ENCODE measurements around the gene ZC3H4. TPM values are rescaled to one million over a fixed set of nuclear protein-coding genes. Genes with fewer than 3 reads are reported as not detected.
A peak's percentile ranks its signal among the peaks of the same experiment; 100 is the strongest.

Gene ZC3H4
- total and polyA plus RNA-seq, 9 of the 15 experiments (the other 6 are each of a cell fraction or from before 2014, with no cell fraction given): 2.2 to 75.6 (median 18.3) TPM

DNA sequence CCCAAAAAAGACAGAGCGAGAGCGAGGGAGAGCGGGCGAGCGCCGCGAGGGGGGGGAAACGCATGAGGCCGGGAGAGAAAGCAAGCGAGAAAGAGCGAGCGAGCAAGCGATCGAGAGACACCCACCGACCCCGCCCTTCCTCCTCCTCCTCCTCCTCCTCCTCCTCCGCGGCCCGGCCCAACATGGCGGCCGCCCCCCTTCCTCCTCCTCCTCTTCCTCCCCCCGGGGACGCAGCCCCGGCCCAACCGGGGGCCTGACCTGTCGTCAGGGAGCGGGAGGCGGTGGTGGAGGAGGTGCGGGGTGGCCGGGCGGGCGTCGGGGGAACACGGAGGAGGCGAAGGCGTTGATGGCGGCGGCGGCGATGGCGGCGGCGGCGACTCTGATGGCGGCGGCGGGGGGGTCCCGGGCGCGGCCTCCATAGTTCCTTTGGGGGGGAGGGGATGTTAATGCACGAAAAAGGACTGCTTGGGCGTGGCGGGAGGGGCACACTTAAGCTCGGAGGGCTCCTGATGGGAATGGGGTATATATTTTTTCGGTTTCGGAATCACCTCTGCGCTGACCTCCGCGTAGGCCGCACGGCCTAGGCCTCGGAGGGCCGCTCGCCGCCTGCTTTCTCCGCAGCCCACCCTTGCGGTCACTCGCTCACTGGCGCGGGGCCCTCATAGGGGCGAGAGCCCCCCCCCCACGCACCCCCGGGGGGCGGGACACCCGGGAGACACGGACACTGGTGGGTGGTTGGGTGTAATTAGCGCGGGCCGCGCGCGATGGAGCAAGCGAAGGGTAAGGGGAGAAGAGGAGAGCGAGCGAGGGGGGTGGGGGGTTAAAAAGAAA is 1.2 kb downstream of the ZC3H4 start (continued):
- TF ChIP-seq, protein P1, sequence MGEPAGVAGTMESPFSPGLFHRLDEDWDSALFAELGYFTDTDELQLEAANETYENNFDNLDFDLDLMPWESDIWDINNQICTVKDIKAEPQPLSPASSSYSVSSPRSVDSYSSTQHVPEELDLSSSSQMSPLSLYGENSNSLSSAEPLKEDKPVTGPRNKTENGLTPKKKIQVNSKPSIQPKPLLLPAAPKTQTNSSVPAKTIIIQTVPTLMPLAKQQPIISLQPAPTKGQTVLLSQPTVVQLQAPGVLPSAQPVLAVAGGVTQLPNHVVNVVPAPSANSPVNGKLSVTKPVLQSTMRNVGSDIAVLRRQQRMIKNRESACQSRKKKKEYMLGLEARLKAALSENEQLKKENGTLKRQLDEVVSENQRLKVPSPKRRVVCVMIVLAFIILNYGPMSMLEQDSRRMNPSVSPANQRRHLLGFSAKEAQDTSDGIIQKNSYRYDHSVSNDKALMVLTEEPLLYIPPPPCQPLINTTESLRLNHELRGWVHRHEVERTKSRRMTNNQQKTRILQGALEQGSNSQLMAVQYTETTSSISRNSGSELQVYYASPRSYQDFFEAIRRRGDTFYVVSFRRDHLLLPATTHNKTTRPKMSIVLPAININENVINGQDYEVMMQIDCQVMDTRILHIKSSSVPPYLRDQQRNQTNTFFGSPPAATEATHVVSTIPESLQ (CRISPR knock-in tag; IDR thresholded peaks at IDR 0.05): no peak
- TF ChIP-seq NFE2L1 (tag; IDR thresholded peaks at IDR 0.05; ENCODE audit: borderline replicate concordance, low read depth): no peak
- no peak for TF ChIP-seq SRSF3 (IDR thresholded peaks at IDR 0.05; ENCODE audit: insufficient read depth, low read length)
- TF ChIP-seq CREB1 (IDR thresholded peaks at IDR 0.05): peak; percentile 46; the same call in 1 of the 2 replicates
- TF ChIP-seq CREB1 (CRISPR knock-in tag; IDR thresholded peaks at IDR 0.05): no peak; the same call in 1 of the 2 replicates
- TF ChIP-seq SREBF1 (IDR thresholded peaks at IDR 0.05; ENCODE audit: borderline replicate concordance, low read depth, low read length): no peak
- peak; percentile 8; the same call in 1 of the 2 replicates for TF ChIP-seq NR2C1 (IDR thresholded peaks at IDR 0.05)
- no peak; the same call in 1 of the 2 replicates for TF ChIP-seq NR2C1 (tag; IDR thresholded peaks at IDR 0.05)
- TF ChIP-seq, protein P2, sequence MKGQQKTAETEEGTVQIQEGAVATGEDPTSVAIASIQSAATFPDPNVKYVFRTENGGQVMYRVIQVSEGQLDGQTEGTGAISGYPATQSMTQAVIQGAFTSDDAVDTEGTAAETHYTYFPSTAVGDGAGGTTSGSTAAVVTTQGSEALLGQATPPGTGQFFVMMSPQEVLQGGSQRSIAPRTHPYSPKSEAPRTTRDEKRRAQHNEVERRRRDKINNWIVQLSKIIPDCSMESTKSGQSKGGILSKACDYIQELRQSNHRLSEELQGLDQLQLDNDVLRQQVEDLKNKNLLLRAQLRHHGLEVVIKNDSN (CRISPR knock-in tag; IDR thresholded peaks at IDR 0.05): no peak
- no peak for TF ChIP-seq SIN3B (IDR thresholded peaks at IDR 0.05; ENCODE audit: low read depth)
- TF ChIP-seq CBFA2T2 (conservative IDR thresholded peaks at IDR 0.05): no peak
- TF ChIP-seq, protein P3, sequence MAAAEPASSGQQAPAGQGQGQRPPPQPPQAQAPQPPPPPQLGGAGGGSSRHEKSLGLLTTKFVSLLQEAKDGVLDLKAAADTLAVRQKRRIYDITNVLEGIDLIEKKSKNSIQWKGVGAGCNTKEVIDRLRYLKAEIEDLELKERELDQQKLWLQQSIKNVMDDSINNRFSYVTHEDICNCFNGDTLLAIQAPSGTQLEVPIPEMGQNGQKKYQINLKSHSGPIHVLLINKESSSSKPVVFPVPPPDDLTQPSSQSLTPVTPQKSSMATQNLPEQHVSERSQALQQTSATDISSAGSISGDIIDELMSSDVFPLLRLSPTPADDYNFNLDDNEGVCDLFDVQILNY (CRISPR knock-in tag; IDR thresholded peaks at IDR 0.05): no peak
- TF ChIP-seq, protein P4, sequence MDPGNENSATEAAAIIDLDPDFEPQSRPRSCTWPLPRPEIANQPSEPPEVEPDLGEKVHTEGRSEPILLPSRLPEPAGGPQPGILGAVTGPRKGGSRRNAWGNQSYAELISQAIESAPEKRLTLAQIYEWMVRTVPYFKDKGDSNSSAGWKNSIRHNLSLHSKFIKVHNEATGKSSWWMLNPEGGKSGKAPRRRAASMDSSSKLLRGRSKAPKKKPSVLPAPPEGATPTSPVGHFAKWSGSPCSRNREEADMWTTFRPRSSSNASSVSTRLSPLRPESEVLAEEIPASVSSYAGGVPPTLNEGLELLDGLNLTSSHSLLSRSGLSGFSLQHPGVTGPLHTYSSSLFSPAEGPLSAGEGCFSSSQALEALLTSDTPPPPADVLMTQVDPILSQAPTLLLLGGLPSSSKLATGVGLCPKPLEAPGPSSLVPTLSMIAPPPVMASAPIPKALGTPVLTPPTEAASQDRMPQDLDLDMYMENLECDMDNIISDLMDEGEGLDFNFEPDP (CRISPR knock-in tag; IDR thresholded peaks at IDR 0.05): peak; percentile 80; the same call in 1 of the 2 replicates
- no peak for TF ChIP-seq NR4A1 (CRISPR knock-in tag; IDR thresholded peaks at IDR 0.05)
- 0 out of 2 replicates have a peak, but pooled peaks have one; percentile 60 for TF ChIP-seq NR4A1 (tag; IDR thresholded peaks at IDR 0.05)
- TF ChIP-seq NEUROD1 (IDR thresholded peaks at IDR 0.05; ENCODE audit: borderline replicate concordance, low read depth, low read length, partially characterized antibody): no peak
- TF ChIP-seq, protein P5, sequence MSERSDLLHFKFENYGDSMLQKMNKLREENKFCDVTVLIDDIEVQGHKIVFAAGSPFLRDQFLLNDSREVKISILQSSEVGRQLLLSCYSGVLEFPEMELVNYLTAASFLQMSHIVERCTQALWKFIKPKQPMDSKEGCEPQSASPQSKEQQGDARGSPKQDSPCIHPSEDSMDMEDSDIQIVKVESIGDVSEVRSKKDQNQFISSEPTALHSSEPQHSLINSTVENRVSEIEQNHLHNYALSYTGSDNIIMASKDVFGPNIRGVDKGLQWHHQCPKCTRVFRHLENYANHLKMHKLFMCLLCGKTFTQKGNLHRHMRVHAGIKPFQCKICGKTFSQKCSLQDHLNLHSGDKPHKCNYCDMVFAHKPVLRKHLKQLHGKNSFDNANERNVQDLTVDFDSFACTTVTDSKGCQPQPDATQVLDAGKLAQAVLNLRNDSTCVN (CRISPR knock-in tag; IDR thresholded peaks at IDR 0.05): no peak
- no peak for TF ChIP-seq HOXB6 (CRISPR knock-in tag; IDR thresholded peaks at IDR 0.05; ENCODE audit: borderline replicate concordance)
- TF ChIP-seq, protein P6, sequence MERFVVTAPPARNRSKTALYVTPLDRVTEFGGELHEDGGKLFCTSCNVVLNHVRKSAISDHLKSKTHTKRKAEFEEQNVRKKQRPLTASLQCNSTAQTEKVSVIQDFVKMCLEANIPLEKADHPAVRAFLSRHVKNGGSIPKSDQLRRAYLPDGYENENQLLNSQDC (CRISPR knock-in tag; IDR thresholded peaks at IDR 0.05): no peak
- TF ChIP-seq KLF1 (tag; IDR thresholded peaks at IDR 0.05): peak; percentile 52; the same call in 1 of the 2 replicates
